ENCODE results near the gene SINHCAF.

GRCh38 chr12:31263661-31264060, 62.3 kb downstream of the SINHCAF start:
- no peak for TF ChIP-seq CTCF (IDR thresholded peaks at IDR 0.05)
- no peak for TF ChIP-seq POLR2AphosphoS5 (IDR thresholded peaks at IDR 0.05; ENCODE audit: low read depth, low read length)
- no peak for TF ChIP-seq REST (IDR thresholded peaks at IDR 0.05; ENCODE audit: insufficient read depth in 1 of 2, low read depth in 2 of 2, low read length in 1 of 2)
- TF ChIP-seq SIN3A (IDR thresholded peaks at IDR 0.05; ENCODE audit: borderline replicate concordance, insufficient read depth, low read depth, low read length) = no peak
- TF ChIP-seq TCF7L2 (IDR thresholded peaks at IDR 0.05; ENCODE audit: low read depth, low read length) = no peak

Measured in Panc1 (cell line).